ENCODE results near the gene DNM2.

GRCh38 chr19:10782795-10783194 is 64.9 kb downstream of the DNM2 start:
- no peak for TF ChIP-seq CTCF (IDR thresholded peaks at IDR 0.05; ENCODE audit: low read depth, low read length, poor library complexity, severe bottlenecking)
- no peak for TF ChIP-seq EZH2phosphoT487 (IDR thresholded peaks at IDR 0.05; ENCODE audit: borderline replicate concordance, low read length)
